Muscle layer of colon (tissue), 2 donors: ENCODE results near the gene COX10.

Source experiments
- H3K27ac ChIP-seq: one replicate; pipeline ENCODE4 v1.7.0; 2013; ENCODE audit warnings: low read depth, mild to moderate bottlenecking, low read length, moderate library complexity
- H3K27me3 ChIP-seq, 2 donors: one replicate each; pipeline ENCODE4 v1.7.0; 2013; ENCODE audit warnings: low read length in 2 of 2, mild to moderate bottlenecking in 2 of 2; ENCODE audit not compliant: insufficient read depth in 2 of 2, control insufficient read depth in 1 of 2
- H3K36me3 ChIP-seq: one replicate; pipeline ENCODE4 v1.7.0; 2013; ENCODE audit warnings: mild to moderate bottlenecking, low read length; ENCODE audit not compliant: insufficient read depth
- H3K4me1 ChIP-seq: one replicate; pipeline ENCODE4 v1.7.0; 2013; ENCODE audit warnings: mild to moderate bottlenecking, low read length; ENCODE audit not compliant: insufficient read depth
- H3K4me3 ChIP-seq, 2 donors: one replicate each; pipeline ENCODE4 v1.7.0; 2013; ENCODE audit warnings: low read length in 2 of 2, low read depth in 1 of 2, mild to moderate bottlenecking in 1 of 2, moderate library complexity in 1 of 2
- H3K9ac ChIP-seq: one replicate; pipeline ENCODE4 v1.7.0; 2013; ENCODE audit warnings: low read length
- H3K9me3 ChIP-seq: one replicate; pipeline ENCODE4 v1.7.0; 2013; ENCODE audit warnings: mild to moderate bottlenecking, low read length
- donor health status: abdominal sarcoma.
- donor health status: Adenocarcinoma of cecum.

Gene COX10

GRCh38 chr17:14078027-14078426 lies 8.7 kb downstream of the COX10 start:
- no peak overlapping the region for H3K9ac ChIP-seq
- no peak overlapping the region for H3K27ac ChIP-seq
- peaks cover 12% of the 10 kb centered on the region for H3K36me3 ChIP-seq
- no peaks in the 10 kb centered on the region for H3K27me3 ChIP-seq
- H3K4me1 ChIP-seq: no peaks in the 10 kb centered on the region
- H3K9me3 ChIP-seq: no peaks in the 10 kb centered on the region
- H3K4me3 ChIP-seq: no peak overlapping the region

GRCh38 chr17:14080847-14081251 lies 11.5 kb downstream of the COX10 start:
- Histone ChIP-seq H3K27me3 (no peaks in the 10 kb centered on the region), H3K9me3 (no peaks in the 10 kb centered on the region), H3K9ac (no peak overlapping the region), H3K4me3 (no peak overlapping the region), H3K27ac (no peak overlapping the region), H3K4me1 (peaks cover 5% of the 10 kb centered on the region), H3K36me3 (peaks cover 12% of the 10 kb centered on the region)

GRCh38 chr17:14082848-14083247 lies 13.5 kb downstream of the COX10 start:
- Histone ChIP-seq H3K4me3 (no peak overlapping the region), H3K27me3 (no peaks in the 10 kb centered on the region), H3K9me3 (no peaks in the 10 kb centered on the region), H3K4me1 (peaks cover 5% of the 10 kb centered on the region), H3K36me3 (no peaks in the 10 kb centered on the region), H3K27ac (no peak overlapping the region), H3K9ac (no peak overlapping the region)

GRCh38 chr17:14084955-14085354 lies 15.7 kb downstream of the COX10 start:
- Histone ChIP-seq H3K4me3 (no peak overlapping the region), H3K4me1 (peaks cover 5% of the 10 kb centered on the region), H3K36me3 (no peaks in the 10 kb centered on the region), H3K9ac (no peak overlapping the region), H3K27ac (no peak overlapping the region), H3K27me3 (no peaks in the 10 kb centered on the region), H3K9me3 (no peaks in the 10 kb centered on the region)

- H3K9ac ChIP-seq: no peak overlapping the region
- peaks cover 5% of the 10 kb centered on the region for H3K4me1 ChIP-seq
Measured at GRCh38 chr17:14086189-14086588, 16.9 kb downstream of the COX10 start.

GRCh38 chr17:14089179-14089578 lies 19.9 kb downstream of the COX10 start:
- no peak overlapping the region for H3K27ac ChIP-seq
- no peaks in the 10 kb centered on the region for H3K27me3 ChIP-seq
- no peak overlapping the region for H3K9ac ChIP-seq
- H3K9me3 ChIP-seq: no peaks in the 10 kb centered on the region
- H3K4me3 ChIP-seq: no peak overlapping the region
- H3K4me1 ChIP-seq: no peaks in the 10 kb centered on the region
- no peaks in the 10 kb centered on the region for H3K36me3 ChIP-seq

More at GRCh38 chr17:14086189-14086588, 16.9 kb downstream of the COX10 start:
- Histone ChIP-seq H3K4me3 (no peak overlapping the region), H3K27ac (no peak overlapping the region), H3K27me3 (no peaks in the 10 kb centered on the region), H3K9me3 (no peaks in the 10 kb centered on the region), H3K36me3 (no peaks in the 10 kb centered on the region)

- Histone ChIP-seq H3K36me3 (no peaks in the 10 kb centered on the region), H3K27me3 (no peaks in the 10 kb centered on the region), H3K27ac (no peak overlapping the region), H3K4me1 (no peaks in the 10 kb centered on the region), H3K9me3 (no peaks in the 10 kb centered on the region), H3K4me3 (no peak overlapping the region), H3K9ac (no peak overlapping the region)
Measured at GRCh38 chr17:14091367-14091766, 22.1 kb downstream of the COX10 start.

GRCh38 chr17:14092808-14093207 lies 23.5 kb downstream of the COX10 start:
- H3K9ac ChIP-seq: no peak overlapping the region
- H3K27me3 ChIP-seq: no peaks in the 10 kb centered on the region
- H3K36me3 ChIP-seq: no peaks in the 10 kb centered on the region
- H3K27ac ChIP-seq: no peak overlapping the region
- H3K9me3 ChIP-seq: no peaks in the 10 kb centered on the region
- no peaks in the 10 kb centered on the region for H3K4me1 ChIP-seq
- H3K4me3 ChIP-seq: no peak overlapping the region

- H3K9ac ChIP-seq: no peak overlapping the region
- no peaks in the 10 kb centered on the region for H3K9me3 ChIP-seq
- no peaks in the 10 kb centered on the region for H3K36me3 ChIP-seq
- H3K27me3 ChIP-seq: no peaks in the 10 kb centered on the region
- no peaks in the 10 kb centered on the region for H3K4me1 ChIP-seq
- no peak overlapping the region for H3K27ac ChIP-seq
- H3K4me3 ChIP-seq: no peak overlapping the region
Measured at GRCh38 chr17:14094676-14095601, 25.6 kb downstream of the COX10 start.

- Histone ChIP-seq H3K9ac (no peak overlapping the region), H3K4me1 (no peaks in the 10 kb centered on the region), H3K4me3 (no peak overlapping the region), H3K27ac (no peak overlapping the region), H3K9me3 (no peaks in the 10 kb centered on the region), H3K36me3 (no peaks in the 10 kb centered on the region), H3K27me3 (no peaks in the 10 kb centered on the region)
Measured at GRCh38 chr17:14095631-14096030, 26.3 kb downstream of the COX10 start.

- no peak overlapping the region for H3K4me3 ChIP-seq
Measured at GRCh38 chr17:14098246-14098645, 28.9 kb downstream of the COX10 start.

GRCh38 chr17:14101976-14102375 lies 32.7 kb downstream of the COX10 start:
- H3K27ac ChIP-seq: no peak overlapping the region
- H3K9ac ChIP-seq: no peak overlapping the region
- H3K4me1 ChIP-seq: no peaks in the 10 kb centered on the region
- H3K36me3 ChIP-seq: no peaks in the 10 kb centered on the region
- no peak overlapping the region for H3K4me3 ChIP-seq
- no peaks in the 10 kb centered on the region for H3K9me3 ChIP-seq
- H3K27me3 ChIP-seq: no peaks in the 10 kb centered on the region

More at GRCh38 chr17:14098246-14098645, 28.9 kb downstream of the COX10 start:
- Histone ChIP-seq H3K4me1 (no peaks in the 10 kb centered on the region), H3K27ac (no peak overlapping the region), H3K9ac (no peak overlapping the region), H3K9me3 (no peaks in the 10 kb centered on the region), H3K27me3 (no peaks in the 10 kb centered on the region), H3K36me3 (no peaks in the 10 kb centered on the region)
